Left ventricle myocardium inferior (tissue), 1 donor: ENCODE measurements around the gene DOCK3. TPM values are rescaled to one million over a fixed set of nuclear protein-coding genes. Genes with fewer than 3 reads are reported as not detected.
"Not testable (repeated sequence)": the region's sequence is repeated elsewhere in the genome, so short reads cannot be mapped to it uniquely, and the experiment has no call there.

Source experiments
- DNase-seq: peaks from one replicate; pipeline ENCODE4 v3.0.0-alpha.2; 2020
- H3K27ac ChIP-seq: fragments of 200-600 bp; replicated peaks from 2 replicates; pipeline ENCODE4 v1.8.0; 2021
- H3K27me3 ChIP-seq: fragments of 200-600 bp; 2 replicates; pipeline ENCODE4 v1.8.0; 2021; ENCODE audit warnings: low read depth
- H3K36me3 ChIP-seq: fragments of 200-600 bp; 2 replicates; pipeline ENCODE4 v1.8.0; 2021
- H3K4me1 ChIP-seq: fragments of 200-600 bp; 2 replicates; pipeline ENCODE4 v1.8.0; 2021
- H3K4me3 ChIP-seq: fragments of 200-600 bp; 2 replicates; pipeline ENCODE4 v1.8.0; 2021; ENCODE audit warnings: mild to moderate bottlenecking, moderate library complexity
- H3K9me3 ChIP-seq: fragments of 200-600 bp; replicated peaks from 2 replicates; pipeline ENCODE4 v1.8.0; 2021
- intact Hi-C: fragments of 100-400 bp; cut with micrococcal nuclease; formaldehyde crosslinking; loops from one replicate; pipeline ENCODE4 v1.11.0; 2022
- total RNA-seq: library from RNA; stranded (reverse); fragmentation: NEBNext Ultra II Directional; extraction: Animal tissue kit (Norgen Biotek cat#: 25700); gene quantifications from one replicate; pipeline ENCODE4 v1.2.1, GENCODE V29; 2021
- TF ChIP-seq, protein P1 (sequence below): fragments of 200-600 bp; IDR thresholded peaks from 2 replicates; pipeline ENCODE4 v1.8.0; 2021; ENCODE audit warnings: antibody characterized with exemption, mild to moderate bottlenecking, borderline replicate concordance
- donor health status: DM: no; HTN: yes; CAD: no; lungs with severe emphysema.

DOCK3 gene
- total RNA-seq, 1 donor from 2014 or later, result 3.9 TPM

DNA sequence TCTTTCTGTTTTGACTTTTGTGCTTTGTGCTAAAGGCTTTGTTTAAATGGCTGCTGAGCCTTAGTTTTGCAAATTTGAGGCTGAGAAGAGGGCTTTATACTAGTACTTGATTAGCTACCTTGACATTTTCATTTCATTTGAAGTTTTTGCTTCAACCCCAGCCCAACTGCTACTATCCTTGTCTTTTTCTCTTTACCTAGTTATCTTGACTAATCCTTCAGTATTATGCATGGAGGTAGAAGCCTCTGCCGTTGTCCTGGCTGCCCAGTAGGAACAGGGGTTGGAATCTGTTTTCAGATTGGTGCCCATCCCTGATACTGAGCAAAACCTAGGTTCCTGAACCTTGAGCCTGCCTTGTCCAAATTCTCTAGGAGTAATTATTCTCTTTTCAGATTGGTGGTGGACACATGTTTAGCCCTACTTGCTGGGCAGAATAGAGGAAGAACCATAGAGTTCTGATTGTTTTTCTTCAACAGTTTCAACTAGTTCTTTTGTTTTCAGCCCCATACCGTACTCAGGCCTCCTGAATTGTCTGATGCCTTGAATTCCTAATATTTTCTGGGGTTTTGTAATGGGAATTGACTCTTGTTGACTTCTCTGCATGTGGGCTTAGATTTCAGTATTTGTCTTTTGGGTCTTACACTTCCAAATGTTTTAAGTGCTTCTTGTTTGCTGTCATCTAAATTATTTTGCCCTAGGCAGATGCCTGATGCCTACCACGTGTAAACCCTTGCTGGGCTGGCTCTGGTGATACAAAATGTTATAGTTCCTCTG lies 143.2 kb downstream of the DOCK3 start:
- Histone ChIP-seq H3K4me1 (no peaks in the 10 kb centered on the region), H3K36me3 (no peaks in the 10 kb centered on the region)
- intact Hi-C loops, result no loop called here

DNA sequence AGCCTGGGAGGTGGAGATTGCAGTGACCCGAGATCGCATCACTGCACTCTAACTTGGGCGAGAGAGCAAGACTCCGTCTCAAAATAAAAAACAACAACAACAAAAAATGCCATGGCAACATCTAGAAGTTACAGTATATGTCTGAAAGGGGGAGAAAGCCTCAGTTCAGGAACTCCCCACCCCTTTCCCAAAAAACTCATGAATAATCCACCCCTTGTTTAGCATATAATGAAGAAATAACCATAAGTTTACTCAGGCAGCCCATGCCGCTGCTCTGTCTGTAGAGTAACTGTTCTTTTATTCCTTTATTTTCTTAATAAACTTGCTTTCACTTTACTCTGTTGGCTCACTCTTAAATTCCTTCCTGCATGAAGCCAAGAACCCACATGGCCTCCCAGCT lies 145.2 kb downstream of the DOCK3 start:
- Histone ChIP-seq H3K27ac (no peak overlapping the region), H3K36me3 (no peaks in the 10 kb centered on the region), H3K4me3 (no peak overlapping the region), H3K4me1 (no peaks in the 10 kb centered on the region), H3K27me3 (no peaks in the 10 kb centered on the region), H3K9me3 (peaks cover 7% of the 10 kb centered on the region)
- DNase-seq, result no peak
- intact Hi-C loops, result no loop called here
- TF ChIP-seq, protein P1, sequence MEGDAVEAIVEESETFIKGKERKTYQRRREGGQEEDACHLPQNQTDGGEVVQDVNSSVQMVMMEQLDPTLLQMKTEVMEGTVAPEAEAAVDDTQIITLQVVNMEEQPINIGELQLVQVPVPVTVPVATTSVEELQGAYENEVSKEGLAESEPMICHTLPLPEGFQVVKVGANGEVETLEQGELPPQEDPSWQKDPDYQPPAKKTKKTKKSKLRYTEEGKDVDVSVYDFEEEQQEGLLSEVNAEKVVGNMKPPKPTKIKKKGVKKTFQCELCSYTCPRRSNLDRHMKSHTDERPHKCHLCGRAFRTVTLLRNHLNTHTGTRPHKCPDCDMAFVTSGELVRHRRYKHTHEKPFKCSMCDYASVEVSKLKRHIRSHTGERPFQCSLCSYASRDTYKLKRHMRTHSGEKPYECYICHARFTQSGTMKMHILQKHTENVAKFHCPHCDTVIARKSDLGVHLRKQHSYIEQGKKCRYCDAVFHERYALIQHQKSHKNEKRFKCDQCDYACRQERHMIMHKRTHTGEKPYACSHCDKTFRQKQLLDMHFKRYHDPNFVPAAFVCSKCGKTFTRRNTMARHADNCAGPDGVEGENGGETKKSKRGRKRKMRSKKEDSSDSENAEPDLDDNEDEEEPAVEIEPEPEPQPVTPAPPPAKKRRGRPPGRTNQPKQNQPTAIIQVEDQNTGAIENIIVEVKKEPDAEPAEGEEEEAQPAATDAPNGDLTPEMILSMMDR, result no peak

More for the DNA sequence above, 143.2 kb downstream of the DOCK3 start:
- Histone ChIP-seq H3K9me3 (peaks cover 7% of the 10 kb centered on the region), H3K27me3 (no peaks in the 10 kb centered on the region), H3K4me3 (no peak overlapping the region), H3K27ac (no peak overlapping the region)
- TF ChIP-seq, protein P1, result no peak
- DNase-seq, result no peak

DNA sequence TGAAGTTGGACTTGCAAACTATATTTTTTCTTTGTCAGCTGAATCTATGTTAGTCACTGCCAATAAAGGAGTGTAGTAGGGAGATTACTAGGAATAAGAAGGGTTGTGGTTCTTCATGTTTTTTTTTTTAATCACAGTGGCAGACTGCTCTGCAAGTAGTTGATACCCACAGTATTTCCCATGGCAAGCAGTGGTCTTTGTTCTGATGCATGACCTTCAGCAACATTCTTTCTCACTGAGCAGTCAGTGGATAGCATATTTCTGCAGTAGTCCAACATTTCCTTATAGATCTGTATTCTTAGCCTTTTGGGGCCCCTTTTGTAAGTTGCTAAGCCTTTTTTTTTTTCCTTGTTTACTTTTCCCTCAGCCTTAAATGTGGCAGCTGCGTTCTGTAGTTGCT lies 151.1 kb downstream of the DOCK3 start:
- Histone ChIP-seq H3K9me3 (no peaks in the 10 kb centered on the region), H3K27ac (no peak overlapping the region), H3K4me1 (no peaks in the 10 kb centered on the region), H3K27me3 (no peaks in the 10 kb centered on the region), H3K4me3 (no peak overlapping the region), H3K36me3 (no peaks in the 10 kb centered on the region)
- no peak for DNase-seq
- TF ChIP-seq, protein P1, result no peak
- intact Hi-C loops, result no loop called here

DNA sequence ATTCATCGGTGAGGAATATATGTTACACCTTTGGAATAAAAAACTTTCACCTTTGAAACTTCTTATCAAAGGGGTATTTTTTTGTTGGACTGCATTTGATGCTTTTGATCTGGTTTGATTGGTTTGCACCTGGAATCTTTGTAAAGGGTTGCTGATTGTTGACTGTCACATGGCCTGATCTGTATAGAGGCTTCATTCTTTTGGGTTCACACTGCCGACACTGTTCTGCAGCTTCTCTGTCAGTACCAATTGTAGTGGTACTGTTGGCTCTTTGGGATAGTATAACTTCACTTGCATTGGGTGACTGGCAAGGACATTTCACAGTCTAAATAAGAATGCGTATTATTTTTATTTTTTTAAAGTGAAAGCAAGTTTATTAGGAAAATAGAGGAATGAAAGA lies 155.7 kb downstream of the DOCK3 start:
- no peak for DNase-seq
- TF ChIP-seq, protein P1, result no peak
- H3K4me1 ChIP-seq, result no peaks in the 10 kb centered on the region
- intact Hi-C loops, result no loop called here
- H3K4me3 ChIP-seq, result no peak overlapping the region
- H3K36me3 ChIP-seq, result no peaks in the 10 kb centered on the region
- peaks cover 3% of the 10 kb centered on the region for H3K9me3 ChIP-seq
- peaks cover 4% of the 10 kb centered on the region for H3K27me3 ChIP-seq
- H3K27ac ChIP-seq, result no peak overlapping the region

DNA sequence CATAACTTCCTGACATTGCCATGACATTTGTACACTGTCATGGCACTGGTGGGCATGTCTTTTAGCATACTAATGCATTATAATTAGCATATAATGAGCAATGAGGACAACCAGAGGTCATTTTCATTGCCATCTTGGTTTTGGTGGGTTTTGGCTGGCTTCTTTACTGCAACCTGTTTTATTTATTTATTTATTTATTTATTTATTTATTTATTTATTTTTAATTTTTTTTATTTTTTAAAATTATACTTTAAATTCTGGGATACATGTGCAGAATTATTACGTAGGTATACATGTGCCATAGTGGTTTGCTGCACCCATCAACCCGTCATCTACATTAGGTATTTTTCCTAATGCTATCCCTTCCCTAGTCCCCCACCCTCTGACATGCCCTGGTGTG lies 156.3 kb downstream of the DOCK3 start:
- DNase-seq, H3K27me3 ChIP-seq: not testable (repeated sequence)

DNA sequence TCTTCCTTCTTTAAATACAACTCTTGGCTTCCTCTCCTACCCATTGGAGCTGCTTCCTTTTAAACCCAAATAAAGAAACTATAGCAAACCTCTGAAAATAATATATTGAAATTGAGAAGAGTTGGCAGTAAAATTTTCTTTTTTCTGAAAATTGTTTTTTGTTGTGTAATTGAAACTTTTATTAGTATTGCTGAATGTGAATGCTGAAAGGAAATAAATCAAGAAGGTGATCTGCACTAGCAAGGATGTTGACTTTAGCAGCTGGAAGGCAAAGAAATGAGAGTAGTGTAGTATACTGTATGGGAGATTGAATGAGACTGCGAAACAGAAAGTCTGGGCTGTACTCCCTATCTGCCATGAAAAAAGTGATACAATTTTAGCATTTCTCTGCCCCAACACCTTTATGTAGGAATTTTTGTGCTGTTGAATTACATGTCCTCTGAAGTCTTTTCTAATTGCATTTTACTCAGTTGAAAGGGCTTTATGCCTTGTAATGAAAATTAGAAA lies 166.3 kb downstream of the DOCK3 start:
- TF ChIP-seq, protein P1, result no peak

More for the DNA sequence above, 156.3 kb downstream of the DOCK3 start:
- H3K4me3 ChIP-seq, H3K36me3 ChIP-seq, H3K9me3 ChIP-seq, intact Hi-C loops, H3K27ac ChIP-seq, H3K4me1 ChIP-seq: not testable (repeated sequence)

More for the DNA sequence above, 166.3 kb downstream of the DOCK3 start:
- Histone ChIP-seq H3K9me3 (no peaks in the 10 kb centered on the region), H3K27ac (no peak overlapping the region), H3K36me3 (no peaks in the 10 kb centered on the region), H3K4me3 (no peak overlapping the region), H3K27me3 (no peaks in the 10 kb centered on the region), H3K4me1 (no peaks in the 10 kb centered on the region)
- intact Hi-C loops, result no loop called here
- no peak for DNase-seq
